Endothelial cell of umbilical vein (primary cell): ENCODE data around the gene L3MBTL4. TPM values are rescaled to one million over a fixed set of nuclear protein-coding genes. Genes with fewer than 3 reads are reported as not detected.

ENCODE experiments used
- BruUV-seq: library from RNA; stranded (reverse); fragments of 400-500 nt; replicated peaks from 2 replicates; lab custom pipeline; 2021; lab: Mats Ljungman, UMichigan
- CTCF ChIA-PET: fragments of 300-600, 350-600 bp; sonication (Branson Sonifier 250); formaldehyde crosslinking; loops from one replicate; lab custom pipeline; 2021; ENCODE audit warnings: antibody characterized with exemption, inconsistent platforms; lab: Charles Lee
- POLR2A ChIA-PET: fragments of 300-600, 350-600 bp; sonication (Branson Sonifier 250); formaldehyde crosslinking; loops from one replicate; lab custom pipeline; 2021; ENCODE audit warnings: antibody characterized with exemption, inconsistent platforms; lab: Charles Lee
- DNase-seq: peaks from one replicate; pipeline ENCODE4 v3.0.0-alpha.2; 2011; ENCODE audit warnings: low read depth, low spot score
- FAIRE-seq: peaks from 2 replicates; lab custom pipeline; 2011; peaks lifted over from hg19 to GRCh38; lab: Jason Lieb, UNC
- H2AFZ ChIP-seq: 2 replicates; pipeline ENCODE4 v1.6.0; 2012; ENCODE audit warnings: low read depth, low read length, control low read depth, inconsistent platforms
- H3K27ac ChIP-seq: 2 replicates; pipeline ENCODE4 v1.5.1; 2011; ENCODE audit warnings: low read depth, mild to moderate bottlenecking, control low read depth, low read length, moderate library complexity; ENCODE audit not compliant: insufficient read depth
- H3K27me3 ChIP-seq, 2 experiments: 2 replicates each; pipeline versions ENCODE4 v1.6.0 to v1.6.1; 2011; ENCODE audit warnings: low read length in 2 of 2, mixed read lengths in 1 of 2; ENCODE audit not compliant: control insufficient read depth in 2 of 2, insufficient read depth in 2 of 2
- H3K36me3 ChIP-seq, 2 experiments: 2 replicates in 1 of 2; 3 replicates in 1 of 2; pipeline ENCODE4 v1.5.1; 2011; ENCODE audit warnings: low read length in 2 of 2, mild to moderate bottlenecking in 1 of 2, moderate library complexity in 1 of 2; ENCODE audit not compliant: control insufficient read depth in 2 of 2, insufficient read depth in 2 of 2; ENCODE audit errors: extremely low read depth in 1 of 2
- H3K4me1 ChIP-seq: 3 replicates; pipeline ENCODE4 v1.5.1; 2011; ENCODE audit warnings: mild to moderate bottlenecking, low read length; ENCODE audit not compliant: control insufficient read depth, insufficient read depth; ENCODE audit errors: extremely low read depth
- H3K4me2 ChIP-seq: 2 replicates; pipeline ENCODE4 v1.6.1; 2011; ENCODE audit warnings: low read length, control low read depth, mixed read lengths; ENCODE audit not compliant: insufficient read depth
- H3K4me3 ChIP-seq, 3 experiments: fragments of 200-600 bp in 1 of 3; sonication (generic), shearing (Covaris generic) in 1 of 3; replicated peaks in 1 of 3; 2 replicates each; pipeline ENCODE4 v1.5.1; 2011 to 2016; ENCODE audit warnings: control low read depth in 3 of 3, low read length in 3 of 3, mild to moderate bottlenecking in 2 of 3, inconsistent platforms in 1 of 3, low read depth in 1 of 3, moderate library complexity in 1 of 3; ENCODE audit not compliant: insufficient read depth in 1 of 3
- H3K79me2 ChIP-seq: 2 replicates; pipeline ENCODE4 v1.6.0; 2012; ENCODE audit warnings: low read length, inconsistent platforms; ENCODE audit not compliant: control insufficient read depth, insufficient read depth
- H3K9ac ChIP-seq: replicated peaks from 2 replicates; pipeline ENCODE3; 2011; ENCODE audit warnings: low read length, control low read depth; ENCODE audit not compliant: insufficient read depth; ENCODE audit errors: extremely low read depth
- H3K9me1 ChIP-seq: replicated peaks from 3 replicates; pipeline ENCODE4 v1.6.0; 2011; ENCODE audit warnings: mild to moderate bottlenecking, low read length; ENCODE audit not compliant: control insufficient read depth, insufficient read depth; ENCODE audit errors: extremely low read depth
- H3K9me3 ChIP-seq: replicated peaks from 2 replicates; pipeline ENCODE4 v1.5.1; 2012; ENCODE audit warnings: low read length, inconsistent platforms; ENCODE audit not compliant: control insufficient read depth, insufficient read depth
- H4K20me1 ChIP-seq: replicated peaks from 2 replicates; pipeline ENCODE3; 2011; ENCODE audit warnings: mild to moderate bottlenecking, low read length; ENCODE audit not compliant: control insufficient read depth, insufficient read depth; ENCODE audit errors: extremely low read depth
- CTCF ChIP-seq, 2 donors: IDR thresholded peaks; 1 replicate in 1 of 2; 2 replicates in 1 of 2; pipeline ENCODE4 v1.5.1; 2011; ENCODE audit warnings: low read length in 2 of 2, mild to moderate bottlenecking in 2 of 2, moderate library complexity in 2 of 2, control low read depth in 1 of 2, inconsistent platforms in 1 of 2, low read depth in 1 of 2; ENCODE audit not compliant: insufficient read depth in 1 of 2; ENCODE audit errors: extremely low read depth in 1 of 2
- EZH2 ChIP-seq: IDR thresholded peaks from 2 replicates; pipeline ENCODE4 v1.6.1; 2012; ENCODE audit warnings: borderline replicate concordance, low read depth, mild to moderate bottlenecking, moderate library complexity, low read length, inconsistent platforms; ENCODE audit not compliant: severe bottlenecking
- FOS ChIP-seq: IDR thresholded peaks from 2 replicates; pipeline ENCODE4 v1.6.1; 2011; ENCODE audit warnings: mild to moderate bottlenecking, low read length, moderate library complexity, borderline replicate concordance; ENCODE audit not compliant: insufficient read depth
- GATA2 ChIP-seq: IDR thresholded peaks from 2 replicates; pipeline ENCODE4 v1.7.0; 2011; ENCODE audit warnings: low read depth, mild to moderate bottlenecking, moderate library complexity, mixed read lengths, low read length; ENCODE audit not compliant: insufficient read length, insufficient read depth
- JUN ChIP-seq: IDR thresholded peaks from 2 replicates; pipeline ENCODE4 v1.6.1; 2011; ENCODE audit warnings: borderline replicate concordance, low read depth; ENCODE audit not compliant: insufficient read length, insufficient read depth
- MAX ChIP-seq: IDR thresholded peaks from 2 replicates; pipeline ENCODE4 v1.6.1; 2011; ENCODE audit not compliant: insufficient read depth, insufficient read length
- MYC ChIP-seq: IDR thresholded peaks from one replicate; pipeline ENCODE4 v1.6.1; 2011; ENCODE audit warnings: mild to moderate bottlenecking, low read depth, low read length
- POLR2A ChIP-seq: IDR thresholded peaks from 2 replicates; pipeline ENCODE4 v1.6.1; 2012; ENCODE audit warnings: low read depth, mild to moderate bottlenecking, control low read depth, low read length
- POLR2AphosphoS5 ChIP-seq: IDR thresholded peaks from 2 replicates; pipeline ENCODE4 v1.6.1; 2012; ENCODE audit warnings: low read depth, mild to moderate bottlenecking, control low read depth, low read length, moderate library complexity; ENCODE audit not compliant: insufficient read depth
- dilution Hi-C: fragments of 300-500 bp; cut with MboI; formaldehyde crosslinking; loops from one replicate; pipeline ENCODE4 v1.15.0; 2019; ENCODE audit warnings: low sequenced_read_pairs; ENCODE audit not compliant: extremely low pct_ligation_motif_present
- intact Hi-C: fragments of 100-400 bp; cut with micrococcal nuclease; formaldehyde crosslinking; loops from one replicate; pipeline ENCODE4 v1.10.0; 2022
- polyA plus RNA-seq, 4 experiments: library from polyadenylated mRNA; depleted of rRNA in 3 of 4; stranded (reverse) in 3 of 4; unstranded in 1 of 4; fragments of >200 nt; gene quantifications; 2 replicates each; pipeline versions ENCODE4 v1.2.1 to v1.2.3, GENCODE V29; 2011 to 2012; ENCODE audit warnings: missing spikeins in 1 of 4
- total RNA-seq: library from RNA; stranded (reverse); gene quantifications from 2 replicates; pipeline ENCODE4 v1.2.3, GENCODE V29; 2021

The L3MBTL4 gene
- total and polyA plus RNA-seq, 2 donors (not counting 3 experiments of a cell fraction or from before 2014, with no cell fraction given): 0.80 TPM; not detected in 1

DNA sequence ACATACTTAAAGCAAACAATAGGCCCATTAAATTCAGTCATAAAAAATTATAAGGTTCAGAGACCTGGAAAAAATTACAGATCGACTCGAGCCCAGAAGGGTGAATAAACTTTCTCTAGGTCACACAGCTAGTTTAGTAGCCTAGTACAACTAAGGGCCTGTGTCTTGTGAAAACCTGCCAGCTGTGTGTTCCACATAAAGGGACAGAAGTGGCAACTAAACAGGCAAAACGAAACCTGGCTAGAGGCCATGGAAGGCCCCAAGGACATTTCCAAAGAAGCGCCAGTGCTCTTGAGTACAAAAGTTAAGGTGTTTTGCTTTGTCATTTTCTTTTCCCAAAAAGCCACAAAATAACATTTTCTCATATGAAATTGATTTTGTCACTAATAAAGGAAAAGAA is 164.9 kb downstream of the L3MBTL4 start:
- no peaks in the 10 kb centered on the region for H3K36me3 ChIP-seq
- no peak overlapping the region for H3K9ac ChIP-seq
- H3K9me3 ChIP-seq: no peaks in the 10 kb centered on the region
- H3K4me1 ChIP-seq: no peaks in the 10 kb centered on the region
- no peaks in the 10 kb centered on the region for H3K9me1 ChIP-seq
- H3K4me2 ChIP-seq: no peak overlapping the region
- ChIA-PET POLR2A (no interaction called here), CTCF (no interaction called here)
- H4K20me1 ChIP-seq: no peaks in the 10 kb centered on the region
- intact Hi-C loops: no loop called here
- TF ChIP-seq CTCF (IDR thresholded peaks at IDR 0.05; ENCODE audit: extremely low read depth in 1 of 2, insufficient read depth in 1 of 2, low read depth in 1 of 2, low read length in 2 of 2) (no peak), EZH2 (no peak), MYC (no peak), JUN (no peak), FOS (no peak), GATA2 (no peak), MAX (no peak), POLR2AphosphoS5 (no peak), POLR2A (no peak)
- H2AFZ ChIP-seq: no peak overlapping the region
- no TSS peak for BruUV-seq
- no peak for FAIRE-seq
- dilution Hi-C loops: no loop called here
- no peak overlapping the region for H3K4me3 ChIP-seq
- no peaks in the 10 kb centered on the region for H3K79me2 ChIP-seq
- H3K27ac ChIP-seq: no peak overlapping the region
- no peak for DNase-seq
- H3K27me3 ChIP-seq: no peaks in the 10 kb centered on the region
